ENCODE results near the gene YTHDC1. TPM values are rescaled to one million over a fixed set of nuclear protein-coding genes. Genes with fewer than 3 reads are reported as not detected.

YTHDC1 gene
- polyA plus RNA-seq, 2 of the 4 experiments (the other 2 are of a cell fraction): 47.0 to 53.4 TPM

DNA sequence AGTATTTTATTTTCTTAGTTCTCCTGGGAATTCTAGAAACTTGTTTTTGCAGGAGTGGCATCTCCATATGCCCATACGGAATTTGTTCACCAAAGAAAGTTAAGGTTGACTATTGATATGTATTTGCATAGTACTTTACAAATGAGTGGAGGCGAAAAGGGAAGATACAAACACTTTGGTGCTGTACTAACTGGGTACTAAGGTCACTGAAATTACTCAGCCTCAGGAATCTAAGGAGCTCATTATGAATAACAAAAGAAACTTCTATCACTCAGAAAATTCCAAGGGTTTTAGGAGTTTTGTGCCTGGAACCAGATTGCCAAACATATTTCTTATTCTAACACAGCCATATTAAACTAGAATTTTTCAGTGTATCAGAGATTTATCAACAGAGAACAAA, 77.0 kb downstream of the YTHDC1 start:
- WGBS (ENCODE audit: missing lambda C conversion rate): 79% methylated on average over 2 of the region's 2 CpGs
- no peak overlapping the region for H3K27ac ChIP-seq
- TF ChIP-seq POLR2AphosphoS2 (conservative IDR thresholded peaks at IDR 0.05; ENCODE audit: low read length): no peak
- TF ChIP-seq, protein P1, sequence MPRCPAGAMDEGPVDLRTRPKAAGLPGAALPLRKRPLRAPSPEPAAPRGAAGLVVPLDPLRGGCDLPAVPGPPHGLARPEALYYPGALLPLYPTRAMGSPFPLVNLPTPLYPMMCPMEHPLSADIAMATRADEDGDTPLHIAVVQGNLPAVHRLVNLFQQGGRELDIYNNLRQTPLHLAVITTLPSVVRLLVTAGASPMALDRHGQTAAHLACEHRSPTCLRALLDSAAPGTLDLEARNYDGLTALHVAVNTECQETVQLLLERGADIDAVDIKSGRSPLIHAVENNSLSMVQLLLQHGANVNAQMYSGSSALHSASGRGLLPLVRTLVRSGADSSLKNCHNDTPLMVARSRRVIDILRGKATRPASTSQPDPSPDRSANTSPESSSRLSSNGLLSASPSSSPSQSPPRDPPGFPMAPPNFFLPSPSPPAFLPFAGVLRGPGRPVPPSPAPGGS (IDR thresholded peaks at IDR 0.05): no peak
- no peak for TF ChIP-seq SMC3 (IDR thresholded peaks at IDR 0.05)
- no peak for TF ChIP-seq CHD2 (IDR thresholded peaks at IDR 0.05; ENCODE audit: low read length, partially characterized antibody)
- TF ChIP-seq TP53 (CRISPR knock-in tag; IDR thresholded peaks at IDR 0.05): no peak
- no peak for TF ChIP-seq NR3C1 (IDR thresholded peaks at IDR 0.05)
- no peak for TF ChIP-seq HOXB13 (CRISPR knock-in tag; IDR thresholded peaks at IDR 0.05; ENCODE audit: low read depth)
- no peak for TF ChIP-seq BHLHE40 (IDR thresholded peaks at IDR 0.05; ENCODE audit: low read depth, low read length)
- ChIA-PET CTCF (interaction anchor here (0.9 to 4.4 kb wide), 3 partner anchors 23 to 103 kb away, joined by 3 to 21 read pairs (median 3); no protein-coding TSS in a partner anchor), POLR2A (no interaction called here)
- FAIRE-seq (no peak), ATAC-seq (no peak), DNase-seq (ENCODE audit: low read depth in 1 of 2, low spot score in 1 of 2) (no peak)
- no peaks in the 10 kb centered on the region for H3K4me1 ChIP-seq
- H3K9me3 ChIP-seq: no peaks in the 10 kb centered on the region; the same call in 2 of the 3 replicates
- no peak overlapping the region for H3K4me3 ChIP-seq
- H3K4me2 ChIP-seq: no peak overlapping the region

DNA sequence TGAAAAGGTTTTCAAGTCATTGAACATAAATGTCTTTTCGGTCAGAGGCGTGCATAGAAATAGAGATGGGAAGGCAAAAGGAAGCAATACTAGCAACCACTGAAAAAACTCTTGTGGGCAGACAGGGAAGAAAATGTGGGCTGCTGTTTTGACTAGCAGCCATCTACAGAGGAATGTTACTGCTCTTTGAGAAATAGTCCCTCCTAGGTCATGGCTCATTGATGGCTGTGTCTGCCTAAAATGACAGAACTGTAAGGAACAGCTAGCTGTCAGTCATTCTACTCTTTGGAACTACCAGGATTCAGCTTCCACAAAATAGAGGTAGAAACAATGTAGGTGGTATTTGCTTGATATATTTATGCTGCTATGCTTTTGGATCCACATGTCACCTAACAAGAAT, 77.5 kb downstream of the YTHDC1 start:
- no peak for ATAC-seq
- POLR2A ChIA-PET: no interaction called here
- no peak for TF ChIP-seq KDM1A (IDR thresholded peaks at IDR 0.05; ENCODE audit: low read depth)
- TF ChIP-seq MYC (IDR thresholded peaks at IDR 0.05; ENCODE audit: borderline replicate concordance, low read length): no peak
- TF ChIP-seq ESRRA (IDR thresholded peaks at IDR 0.05; ENCODE audit: borderline replicate concordance, low read length): no peak
- no peak for TF ChIP-seq RARB (CRISPR knock-in tag; IDR thresholded peaks at IDR 0.05)
- TF ChIP-seq EP300 (IDR thresholded peaks at IDR 0.05): no peak
- TF ChIP-seq MAFK (IDR thresholded peaks at IDR 0.05; ENCODE audit: partially characterized antibody): no peak
- TF ChIP-seq CBX8 (IDR thresholded peaks at IDR 0.05): no peak
- no peak for TF ChIP-seq MAZ (IDR thresholded peaks at IDR 0.05; ENCODE audit: borderline replicate concordance, low read depth, low read length)
- no peak for TF ChIP-seq ZC3H11A (IDR thresholded peaks at IDR 0.05)
- TF ChIP-seq RFX5 (IDR thresholded peaks at IDR 0.05): no peak
- no peak for TF ChIP-seq NPAS2 (CRISPR knock-in tag; IDR thresholded peaks at IDR 0.05; ENCODE audit: borderline replicate concordance)
- no peak for TF ChIP-seq FOSB (CRISPR knock-in tag; IDR thresholded peaks at IDR 0.05)
- TF ChIP-seq CHD2 (IDR thresholded peaks at IDR 0.05; ENCODE audit: low read length, partially characterized antibody): no peak
- no peak for DNase-seq (ENCODE audit: low read depth in 1 of 2, low spot score in 1 of 2)
- CTCF ChIA-PET: interaction anchor here (0.5 to 4.4 kb wide), 9 partner anchors 13 to 112 kb away, joined by 3 to 21 read pairs (median 3); no protein-coding TSS in a partner anchor
- H3K4me3 ChIP-seq: no peak overlapping the region
- no peak overlapping the region for H3K27ac ChIP-seq
- H3K9me3 ChIP-seq: no peaks in the 10 kb centered on the region; the same call in 2 of the 3 replicates
- no peak for FAIRE-seq
- no peaks in the 10 kb centered on the region for H3K4me1 ChIP-seq
- no peak overlapping the region for H3K4me2 ChIP-seq
- WGBS (ENCODE audit: missing lambda C conversion rate): 95% methylated on average over 2 of the region's 2 CpGs

DNA sequence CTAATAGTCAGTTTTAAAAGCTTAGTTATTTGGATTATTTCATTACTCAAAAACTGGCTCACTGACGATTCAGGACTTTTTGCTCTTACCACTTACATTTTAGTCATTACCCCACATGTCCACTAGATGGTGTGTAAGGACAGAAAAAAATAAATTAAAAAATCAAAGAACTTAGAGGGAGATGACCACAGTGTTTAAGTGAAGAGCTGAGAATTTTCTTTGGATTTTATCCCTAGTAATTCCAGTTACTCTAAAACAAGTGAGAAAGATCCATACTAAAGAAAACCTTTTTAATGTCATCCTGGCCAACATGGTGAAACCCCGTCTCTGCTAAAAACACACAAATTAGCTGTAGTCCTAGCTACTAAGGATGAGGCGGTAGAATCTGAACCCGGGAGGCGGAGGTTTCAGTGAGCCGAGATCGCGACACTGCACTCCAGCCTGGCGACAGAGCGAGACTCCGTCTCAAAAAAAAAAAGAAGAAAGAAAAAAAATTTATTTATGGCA, 78.0 kb downstream of the YTHDC1 start:
- peak; percentile 24 to 51 for DNase-seq (ENCODE audit: low read depth in 1 of 2, low spot score in 1 of 2)
- no peak overlapping the region for H3K4me2 ChIP-seq
- no peak for FAIRE-seq
- ChIA-PET CTCF (interaction anchor here (0.5 to 4.4 kb wide), 9 partner anchors 12 to 112 kb away, joined by 3 to 21 read pairs (median 3); no protein-coding TSS in a partner anchor), POLR2A (no interaction called here)
- peak in 1 of 2 experiments; percentile 54; a peak in 2 of 6 replicates for ATAC-seq
- no peaks in the 10 kb centered on the region; the same call in 2 of the 3 replicates for H3K9me3 ChIP-seq
- no peaks in the 10 kb centered on the region for H3K4me1 ChIP-seq
- H3K27ac ChIP-seq: no peak overlapping the region
- 76% methylated on average over 11 of the region's 11 CpGs for WGBS (ENCODE audit: missing lambda C conversion rate)
- no peak overlapping the region for H3K4me3 ChIP-seq
- TF ChIP-seq ESRRA (IDR thresholded peaks at IDR 0.05; ENCODE audit: borderline replicate concordance, low read length): no peak
- no peak for TF ChIP-seq MAZ (IDR thresholded peaks at IDR 0.05; ENCODE audit: borderline replicate concordance, low read depth, low read length)
- TF ChIP-seq RAD21 (conservative IDR thresholded peaks at IDR 0.05 in 1 of 2, IDR thresholded peaks at IDR 0.05 in 1 of 2): peak; percentile 69 to 75
- TF ChIP-seq FOSL2 (IDR thresholded peaks at IDR 0.05): no peak
- no peak for TF ChIP-seq FOSL2 (CRISPR knock-in tag; IDR thresholded peaks at IDR 0.05)
- TF ChIP-seq, protein P1 (IDR thresholded peaks at IDR 0.05): no peak
- TF ChIP-seq JUN (IDR thresholded peaks at IDR 0.05): no peak
- TF ChIP-seq RCOR1 (IDR thresholded peaks at IDR 0.05; ENCODE audit: low read depth, low read length): no peak
- TF ChIP-seq CTCF (IDR thresholded peaks at IDR 0.05): peak; percentile 54
- TF ChIP-seq PHF8 (IDR thresholded peaks at IDR 0.05; ENCODE audit: borderline replicate concordance, low read depth): no peak
- TF ChIP-seq NR3C1 (IDR thresholded peaks at IDR 0.05): no peak
- TF ChIP-seq RNF2 (IDR thresholded peaks at IDR 0.05; ENCODE audit: borderline replicate concordance, low read depth): no peak
- TF ChIP-seq GATA3 (IDR thresholded peaks at IDR 0.05; ENCODE audit: borderline replicate concordance): no peak
- TF ChIP-seq POLR2A (IDR thresholded peaks at IDR 0.05; ENCODE audit: low read length): no peak
- TF ChIP-seq SMC3 (IDR thresholded peaks at IDR 0.05): peak; percentile 58
- no peak for TF ChIP-seq JUNB (IDR thresholded peaks at IDR 0.05)
- TF ChIP-seq CHD2 (IDR thresholded peaks at IDR 0.05; ENCODE audit: low read length, partially characterized antibody): no peak
- TF ChIP-seq RFX5 (IDR thresholded peaks at IDR 0.05): no peak
